Mesenchymal stem cell (in vitro differentiated cells and primary cell): ENCODE measurements around the gene HIVEP3.

ENCODE experiments used
- DNase-seq: peaks from one replicate; pipeline ENCODE4 v3.0.0-alpha.2; 2013
- H2AFZ ChIP-seq: one replicate; pipeline ENCODE4 v1.6.1; 2013; ENCODE audit warnings: low read depth, mild to moderate bottlenecking, control low read depth, inconsistent platforms, low read length, moderate library complexity
- H2AK5ac ChIP-seq: 2 replicates; pipeline ENCODE4 v1.6.1; 2013; ENCODE audit warnings: low read length, moderate library complexity, mild to moderate bottlenecking, inconsistent platforms; ENCODE audit not compliant: severe bottlenecking
- H2BK120ac ChIP-seq: one replicate; pipeline ENCODE4 v1.6.1; 2013; ENCODE audit warnings: low read depth, mild to moderate bottlenecking, inconsistent platforms, low read length, moderate library complexity
- H2BK12ac ChIP-seq, 2 experiments: one replicate each; pipeline ENCODE4 v1.6.1; 2013; ENCODE audit warnings: inconsistent platforms in 2 of 2, low read length in 2 of 2, mild to moderate bottlenecking in 2 of 2, moderate library complexity in 2 of 2, control low read depth in 1 of 2
- H2BK15ac ChIP-seq: one replicate; pipeline ENCODE4 v1.6.1; 2013; ENCODE audit warnings: mild to moderate bottlenecking, low read depth, inconsistent platforms; ENCODE audit not compliant: poor library complexity, severe bottlenecking
- H2BK5ac ChIP-seq: 2 replicates; pipeline ENCODE4 v1.6.1; 2013; ENCODE audit warnings: low read depth, mild to moderate bottlenecking, low read length, control low read depth, inconsistent platforms; ENCODE audit not compliant: poor library complexity, severe bottlenecking
- H3K14ac ChIP-seq, 2 experiments: one replicate each; pipeline ENCODE4 v1.6.1; 2013; ENCODE audit warnings: inconsistent platforms in 2 of 2, low read length in 2 of 2, control low read depth in 1 of 2, mild to moderate bottlenecking in 1 of 2, moderate library complexity in 1 of 2
- H3K18ac ChIP-seq, 2 experiments: one replicate each; pipeline ENCODE4 v1.6.1; 2013; ENCODE audit warnings: inconsistent platforms in 2 of 2, low read length in 2 of 2, control low read depth in 1 of 2, low read depth in 1 of 2, mild to moderate bottlenecking in 1 of 2
- H3K23ac ChIP-seq, 2 experiments: one replicate each; pipeline ENCODE4 v1.6.1; 2013; ENCODE audit warnings: inconsistent platforms in 2 of 2, low read length in 2 of 2, mild to moderate bottlenecking in 2 of 2, moderate library complexity in 2 of 2, control low read depth in 1 of 2
- H3K27ac ChIP-seq: 2 replicates; pipeline ENCODE4 v1.5.1; 2013; ENCODE audit warnings: mild to moderate bottlenecking, moderate library complexity, low read length, control low read depth, inconsistent platforms; ENCODE audit not compliant: poor library complexity, severe bottlenecking
- H3K27me3 ChIP-seq, 2 experiments: 2 replicates each; pipeline versions ENCODE4 v1.6.1 to v1.7.0; 2013; ENCODE audit warnings: low read length in 2 of 2, mild to moderate bottlenecking in 2 of 2, moderate library complexity in 2 of 2, control low read depth in 1 of 2, inconsistent platforms in 1 of 2; ENCODE audit not compliant: control insufficient read depth in 1 of 2, insufficient read depth in 1 of 2
- H3K36me3 ChIP-seq, 2 experiments: 2 replicates each; pipeline versions ENCODE4 v1.6.1 to v1.7.0; 2013; ENCODE audit warnings: low read length in 2 of 2, control low read depth in 1 of 2, inconsistent platforms in 1 of 2, low read depth in 1 of 2, mild to moderate bottlenecking in 1 of 2; ENCODE audit not compliant: insufficient read depth in 2 of 2, control insufficient read depth in 1 of 2
- H3K4ac ChIP-seq, 2 experiments: one replicate each; pipeline ENCODE4 v1.6.1; 2013; ENCODE audit warnings: inconsistent platforms in 2 of 2, low read length in 2 of 2, mild to moderate bottlenecking in 2 of 2, moderate library complexity in 2 of 2, control low read depth in 1 of 2, low read depth in 1 of 2
- H3K4me1 ChIP-seq: 2 replicates; pipeline ENCODE4 v1.6.1; 2013; ENCODE audit warnings: low read depth, low read length, control low read depth; ENCODE audit not compliant: control insufficient read depth, insufficient read depth
- H3K4me2 ChIP-seq: 2 replicates; pipeline ENCODE4 v1.6.1; 2013; ENCODE audit warnings: low read length, mild to moderate bottlenecking, inconsistent platforms; ENCODE audit not compliant: poor library complexity, severe bottlenecking
- H3K4me3 ChIP-seq, 2 experiments: 2 replicates each; pipeline versions ENCODE4 v1.5.1 to v1.7.0; 2013; ENCODE audit warnings: low read length in 2 of 2, mild to moderate bottlenecking in 2 of 2, control low read depth in 1 of 2, low read depth in 1 of 2; ENCODE audit not compliant: insufficient read depth in 1 of 2
- H3K79me1 ChIP-seq: replicated peaks from 2 replicates; pipeline ENCODE4 v1.6.1; 2013; ENCODE audit warnings: mild to moderate bottlenecking, control low read depth, low read length, inconsistent platforms; ENCODE audit not compliant: poor library complexity, severe bottlenecking
- H3K9ac ChIP-seq: 2 replicates; pipeline ENCODE4 v1.7.0; 2013; ENCODE audit warnings: mild to moderate bottlenecking, low read length, moderate library complexity
- H3K9me3 ChIP-seq: 2 replicates; pipeline ENCODE4 v1.7.0; 2013; ENCODE audit warnings: mild to moderate bottlenecking, low read length; ENCODE audit not compliant: control insufficient read depth
- H4K8ac ChIP-seq: one replicate; pipeline ENCODE4 v1.6.1; 2013; ENCODE audit warnings: inconsistent platforms, mild to moderate bottlenecking, low read length, moderate library complexity
- H4K91ac ChIP-seq: one replicate; pipeline ENCODE4 v1.6.1; 2013; ENCODE audit warnings: mild to moderate bottlenecking, low read length, inconsistent platforms
- WGBS: methylation state at CpG from one replicate; pipeline ENCODE4 v1.1.7; 2013; ENCODE audit warnings: mixed read lengths; 5-methylcytosine and 5-hydroxymethylcytosine counted together

HIVEP3 gene

DNA sequence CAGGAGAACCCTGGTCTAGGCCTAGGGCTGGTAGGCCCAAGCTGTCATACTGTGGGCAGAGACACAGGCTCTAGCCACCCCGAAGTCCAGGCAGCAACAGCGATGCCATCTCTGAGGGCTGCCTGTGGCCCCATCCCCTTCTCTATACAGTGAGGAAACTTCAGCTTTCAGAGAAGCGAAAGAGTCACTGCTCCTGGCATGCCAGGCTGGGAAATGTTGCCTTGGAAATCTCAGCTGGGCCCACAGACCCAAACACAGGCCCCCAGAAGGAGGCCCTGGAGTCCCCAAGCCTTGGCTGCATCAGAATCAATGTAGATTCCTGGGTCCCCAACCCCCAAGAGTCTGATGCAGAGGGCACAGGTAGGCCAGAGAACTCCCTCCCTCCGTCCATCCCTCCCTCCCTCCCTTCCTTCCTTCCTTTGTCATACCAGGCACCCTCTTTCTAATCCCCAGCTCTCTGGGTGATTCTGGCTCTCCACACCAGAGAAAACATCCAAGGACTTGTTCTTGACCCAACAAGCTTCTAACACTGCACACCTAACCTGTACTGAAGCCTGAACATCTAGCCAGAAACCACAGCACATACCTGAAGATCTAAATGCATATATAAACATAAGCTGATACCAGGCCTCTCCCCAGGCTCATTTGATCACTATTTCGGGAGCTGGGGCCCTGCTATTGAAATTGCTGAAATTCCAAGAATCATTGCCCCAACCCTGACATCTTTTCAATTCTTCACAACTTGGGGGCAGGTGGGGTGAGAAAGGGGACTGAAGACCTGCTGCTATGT lies 291.0 kb downstream of the HIVEP3 start:
- Histone ChIP-seq H2BK15ac (no peak overlapping the region), H3K4me3 (no peak overlapping the region), H4K91ac (no peak overlapping the region), H3K4me1 (peaks cover 49% of the 10 kb centered on the region), H3K27ac (no peak overlapping the region), H3K9me3 (no peaks in the 10 kb centered on the region), H3K27me3 (no peaks in the 10 kb centered on the region), H2AK5ac (peak overlapping the region; percentile 93), H4K8ac (no peak overlapping the region), H2AFZ (no peak overlapping the region), H3K14ac (no peak overlapping the region), H3K18ac (no peak overlapping the region), H2BK5ac (no peak overlapping the region), H2BK120ac (no peak overlapping the region), H3K4me2 (no peak overlapping the region), H3K23ac (no peak overlapping the region), H2BK12ac (peak overlapping the region in 1 of 2 experiments; percentile 45), H3K79me1 (peaks cover 9% of the 10 kb centered on the region), H3K4ac (peak overlapping the region in 1 of 2 experiments; percentile 38), H3K9ac (no peak overlapping the region), H3K36me3 (no peaks in the 10 kb centered on the region)
- DNase-seq: no peak
- WGBS: 88% methylated on average over 5 of the region's 5 CpGs

DNA sequence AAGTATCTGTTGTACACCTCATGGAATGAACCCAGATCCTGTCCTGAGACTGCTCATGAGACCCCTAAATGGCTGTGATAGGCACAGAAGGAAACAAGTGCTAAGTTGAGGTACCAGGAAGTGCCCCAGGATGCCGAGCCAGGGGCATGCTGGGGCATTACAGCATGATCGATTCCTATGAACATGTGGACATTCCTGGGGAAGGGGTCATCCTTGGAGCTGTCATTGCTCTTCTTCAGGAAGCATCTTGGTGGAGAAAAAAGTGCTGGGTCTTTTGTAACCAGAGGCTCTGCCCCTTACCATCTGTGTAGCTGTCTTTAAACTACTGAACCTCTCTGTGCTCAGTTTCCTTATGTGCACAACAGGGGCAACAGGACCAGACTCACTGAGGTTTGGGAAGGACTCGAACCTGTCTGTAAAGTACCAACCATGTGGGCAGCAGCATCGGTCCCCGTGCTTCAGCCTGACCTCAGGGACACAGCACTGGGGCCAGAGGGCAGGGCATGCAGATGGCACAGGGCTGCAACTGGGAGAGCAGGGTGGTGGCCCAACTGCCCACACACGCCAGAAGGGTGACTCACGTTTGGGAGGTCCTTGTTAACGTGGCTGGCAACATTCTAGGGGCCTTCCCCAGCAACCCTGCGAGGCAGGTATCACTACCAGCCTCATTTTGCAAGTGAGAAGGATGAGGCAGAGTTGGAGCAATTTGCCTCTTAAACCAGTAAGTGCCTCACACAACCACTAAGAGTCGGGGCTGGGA lies 291.9 kb downstream of the HIVEP3 start:
- no peak overlapping the region for H2BK5ac ChIP-seq
- H3K36me3 ChIP-seq: no peaks in the 10 kb centered on the region
- peak overlapping the region in 1 of 2 experiments; percentile 13 for H3K14ac ChIP-seq
- H3K9ac ChIP-seq: no peak overlapping the region
- H3K9me3 ChIP-seq: no peaks in the 10 kb centered on the region
- H2AK5ac ChIP-seq: peak overlapping the region; percentile 93
- H3K4me2 ChIP-seq: no peak overlapping the region
- H3K79me1 ChIP-seq: peaks cover 9% of the 10 kb centered on the region
- no peak overlapping the region for H3K23ac ChIP-seq
- 77% methylated on average over 10 of the region's 10 CpGs for WGBS
- no peak overlapping the region for H3K4ac ChIP-seq
- H3K18ac ChIP-seq: peak overlapping the region in 1 of 2 experiments; percentile 58
- no peak overlapping the region for H4K8ac ChIP-seq
- no peak overlapping the region for H3K4me3 ChIP-seq
- DNase-seq: no peak
- peak overlapping the region; percentile 57 for H4K91ac ChIP-seq
- H2AFZ ChIP-seq: no peak overlapping the region
- no peak overlapping the region for H2BK15ac ChIP-seq
- H2BK120ac ChIP-seq: no peak overlapping the region
- H2BK12ac ChIP-seq: peak overlapping the region in 1 of 2 experiments; percentile 24
- peaks cover 45% of the 10 kb centered on the region for H3K4me1 ChIP-seq
- no peaks in the 10 kb centered on the region for H3K27me3 ChIP-seq
- H3K27ac ChIP-seq: no peak overlapping the region

DNA sequence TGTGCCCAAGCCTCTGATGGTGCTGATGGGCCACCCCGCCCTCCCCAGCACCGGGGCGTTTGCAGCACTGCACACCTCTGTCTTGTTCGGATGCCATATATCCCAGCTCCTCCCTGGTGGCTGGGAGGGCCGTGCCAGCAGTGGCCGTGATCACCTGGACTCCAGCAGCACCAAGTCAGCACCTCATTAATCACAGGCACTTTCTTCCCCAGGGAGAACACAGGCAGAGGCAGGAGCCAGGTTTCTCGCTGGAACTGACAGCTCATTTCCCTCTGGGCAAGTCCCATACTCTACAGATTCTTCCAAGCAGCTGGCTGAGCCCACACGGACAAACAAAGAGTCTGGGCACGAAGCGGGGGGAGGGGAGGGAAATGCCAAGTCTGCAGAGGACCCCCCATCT lies 292.6 kb downstream of the HIVEP3 start:
- DNase-seq: no peak
- Histone ChIP-seq H3K36me3 (no peaks in the 10 kb centered on the region), H3K4me1 (peaks cover 40% of the 10 kb centered on the region), H4K8ac (no peak overlapping the region), H3K27me3 (no peaks in the 10 kb centered on the region), H3K9ac (no peak overlapping the region), H3K9me3 (no peaks in the 10 kb centered on the region), H3K23ac (no peak overlapping the region), H3K4me2 (peak overlapping the region; percentile 9), H4K91ac (no peak overlapping the region), H2BK120ac (no peak overlapping the region), H3K27ac (no peak overlapping the region), H2AFZ (no peak overlapping the region), H2BK5ac (no peak overlapping the region), H2BK15ac (no peak overlapping the region), H3K14ac (no peak overlapping the region), H3K4ac (no peak overlapping the region), H2BK12ac (peak overlapping the region in 1 of 2 experiments; percentile 20), H2AK5ac (no peak overlapping the region), H3K18ac (no peak overlapping the region), H3K4me3 (no peak overlapping the region), H3K79me1 (peaks cover 4% of the 10 kb centered on the region)
- WGBS: 68% methylated on average over 10 of the region's 10 CpGs

DNA sequence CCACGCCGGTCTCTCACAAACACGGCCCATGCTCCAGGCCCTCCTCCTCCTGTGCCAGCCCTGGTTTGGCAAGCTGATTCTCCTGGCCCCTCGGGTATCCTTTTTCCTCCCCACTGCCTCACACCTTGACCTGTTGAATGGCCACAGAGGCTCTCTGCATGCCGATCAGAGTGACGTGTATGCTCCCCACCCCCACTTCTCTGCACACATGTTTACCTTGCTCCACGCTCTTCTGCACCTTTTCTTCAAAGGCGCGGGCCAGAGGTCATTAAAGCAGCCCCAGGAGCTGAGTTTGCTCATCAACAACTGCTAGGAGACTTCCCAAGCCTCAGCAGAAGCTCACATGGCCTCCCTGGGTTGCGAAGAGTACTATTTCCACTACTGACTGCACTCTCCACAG lies 295.0 kb downstream of the HIVEP3 start:
- Histone ChIP-seq H2AK5ac (no peak overlapping the region), H4K8ac (no peak overlapping the region), H3K23ac (no peak overlapping the region), H2BK15ac (no peak overlapping the region), H3K4me1 (peaks cover 37% of the 10 kb centered on the region), H2BK120ac (no peak overlapping the region), H3K9ac (no peak overlapping the region), H3K27ac (no peak overlapping the region), H2BK5ac (no peak overlapping the region), H2AFZ (no peak overlapping the region), H3K4me3 (no peak overlapping the region), H3K27me3 (peaks cover 0 to 8% of the 10 kb centered on the region in 2 experiments), H4K91ac (no peak overlapping the region), H3K4ac (no peak overlapping the region), H3K14ac (no peak overlapping the region), H3K4me2 (no peak overlapping the region), H3K79me1 (peaks cover 6% of the 10 kb centered on the region), H2BK12ac (peak overlapping the region in 1 of 2 experiments; percentile 33), H3K36me3 (no peaks in the 10 kb centered on the region), H3K9me3 (no peaks in the 10 kb centered on the region), H3K18ac (peak overlapping the region in 1 of 2 experiments; percentile 67)
- WGBS: 89% methylated on average over 10 of the region's 10 CpGs
- DNase-seq: no peak
